Measurements from ENCODE around the gene PDIK1L. TPM values are rescaled to one million over a fixed set of nuclear protein-coding genes. Genes with fewer than 3 reads are reported as not detected.
"Not testable (repeated sequence)": the region's sequence is repeated elsewhere in the genome, so short reads cannot be mapped to it uniquely, and the experiment has no call there.

PDIK1L gene
- total and polyA plus RNA-seq, 5 experiments from 2014 or later = 3.5 to 23.5 (median 5.1) TPM

DNA sequence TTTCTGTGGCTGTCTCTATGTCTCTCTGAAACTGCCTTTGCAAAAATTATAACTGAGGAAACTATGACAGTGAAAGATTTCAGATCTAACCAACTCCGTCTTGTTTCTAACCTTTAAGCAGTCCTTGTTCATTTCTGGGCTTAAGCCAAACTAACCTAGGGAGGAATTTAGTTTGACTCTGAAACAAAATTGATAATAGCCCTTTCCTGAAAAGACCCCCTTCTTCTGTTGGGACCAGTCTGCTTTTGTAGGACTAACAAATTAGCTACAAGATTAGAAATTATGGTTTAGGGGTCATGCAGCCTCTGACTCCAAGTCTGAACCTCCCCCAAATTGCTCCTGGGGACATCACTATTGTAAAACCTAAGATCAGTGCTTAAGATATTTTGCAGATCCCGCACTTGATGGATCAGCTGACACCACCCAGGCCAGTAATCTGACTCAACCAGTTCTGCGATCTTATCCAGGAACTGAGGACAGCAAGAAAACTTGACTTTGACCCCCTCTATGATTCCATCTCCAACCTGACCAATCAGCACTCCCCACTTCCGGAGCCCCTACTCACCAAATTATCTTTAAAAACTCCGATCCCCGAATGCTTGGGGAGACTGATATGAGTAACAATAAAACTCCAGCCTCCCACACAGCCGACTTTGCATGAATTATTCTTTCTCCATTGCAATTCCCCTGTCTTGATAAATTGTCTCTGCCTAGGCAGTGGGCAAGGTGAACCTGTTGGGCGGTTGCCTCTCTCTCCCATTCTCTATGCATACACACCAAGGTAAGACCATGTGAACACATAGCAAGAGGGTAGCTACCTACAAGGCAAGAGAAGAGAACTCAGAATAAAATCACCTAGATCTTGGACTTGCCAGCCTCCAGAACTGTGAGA, 33.1 kb upstream of the PDIK1L start:
- Mint-ChIP-seq H3K4me3 (no peak overlapping the region), H3K9me3 (peaks cover 0 to 1% (median 0%) of the 10 kb centered on the region in 9 donors), H3K27me3 (peaks cover 9 to 14% (median 12%) of the 10 kb centered on the region in 5 donors), H3K4me1 (no peaks in the 10 kb centered on the region), H3K36me3 (no peaks in the 10 kb centered on the region), H3K27ac (no peak overlapping the region)
- DNase-seq = no peak
- POLR2A ChIA-PET = interaction anchor here (0.6 kb wide), 1 partner anchor 46 kb away, joined by 3 read pairs; no protein-coding TSS in a partner anchor
- no peak for ATAC-seq

DNA sequence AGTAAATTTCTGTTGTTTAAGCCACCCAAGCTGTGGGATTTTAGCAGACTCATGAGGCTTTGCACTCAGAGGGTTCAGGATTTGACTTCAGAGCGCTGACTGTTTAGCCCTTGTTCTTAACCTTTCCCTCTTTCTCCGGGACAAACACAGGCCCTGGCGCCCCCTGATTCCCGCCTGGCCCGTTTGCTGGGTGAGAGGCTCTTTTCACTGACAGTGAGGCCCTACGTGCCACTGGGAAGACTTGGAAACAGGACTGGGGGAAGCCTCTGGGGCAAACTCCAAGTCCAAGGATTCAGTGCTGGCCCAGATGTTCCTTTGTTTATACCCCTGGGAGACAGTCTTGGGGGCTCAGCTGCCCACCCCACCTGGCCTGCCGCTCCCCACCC, 32.5 kb upstream of the PDIK1L start:
- H3K9me3 Mint-ChIP-seq = peaks cover 0 to 1% (median 0%) of the 10 kb centered on the region in 9 donors
- peaks cover 11 to 14% (median 13%) of the 10 kb centered on the region in 5 donors for H3K27me3 Mint-ChIP-seq
- POLR2A ChIA-PET = no interaction called here
- H3K36me3 Mint-ChIP-seq = no peaks in the 10 kb centered on the region
- no peak overlapping the region for H3K4me3 Mint-ChIP-seq
- ATAC-seq (no peak), DNase-seq (no peak)
- no peaks in the 10 kb centered on the region for H3K4me1 Mint-ChIP-seq
- no peak overlapping the region for H3K27ac Mint-ChIP-seq

- Mint-ChIP-seq H3K27me3 (peaks cover 14 to 23% (median 18%) of the 10 kb centered on the region in 5 donors), H3K27ac (no peak overlapping the region), H3K9me3 (peaks cover 0 to 1% (median 0%) of the 10 kb centered on the region in 9 donors), H3K36me3 (no peaks in the 10 kb centered on the region), H3K4me1 (no peaks in the 10 kb centered on the region), H3K4me3 (no peak overlapping the region)
- POLR2A ChIA-PET = no interaction called here
- ATAC-seq (no peak), DNase-seq (no peak)
Measured at GRCh38 chr1:26079960-26080814, 31.4 kb upstream of the PDIK1L start.

GRCh38 chr1:26081267-26082019, 30.2 kb upstream of the PDIK1L start:
- Mint-ChIP-seq H3K4me3 (no peak overlapping the region), H3K27ac (peak overlapping the region in 1 of 10 donors; percentile 46), H3K4me1 (no peaks in the 10 kb centered on the region), H3K27me3 (peaks cover 14 to 30% (median 18%) of the 10 kb centered on the region in 5 donors), H3K36me3 (no peaks in the 10 kb centered on the region), H3K9me3 (peaks cover 0 to 1% (median 0%) of the 10 kb centered on the region in 9 donors)
- POLR2A ChIA-PET = no interaction called here
- ATAC-seq = no peak
- DNase-seq = no peak

DNA sequence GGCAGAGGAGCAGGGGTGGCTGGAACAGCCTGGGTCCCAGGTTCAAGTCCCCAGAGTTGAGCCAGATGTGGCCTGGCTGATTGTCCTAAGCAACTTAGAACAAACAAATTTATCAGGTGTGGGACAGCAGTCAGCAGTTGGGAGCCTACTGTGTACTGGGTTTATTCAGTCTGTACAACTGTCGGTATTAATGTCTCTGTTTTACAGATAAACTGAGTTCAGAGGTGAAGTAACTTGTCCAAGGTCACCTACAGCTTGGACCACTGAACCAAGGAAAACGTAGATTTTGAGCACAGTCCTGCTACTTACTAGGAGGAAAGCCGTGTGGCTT, 29.6 kb upstream of the PDIK1L start:
- no peak for DNase-seq
- Mint-ChIP-seq H3K9me3 (peaks cover 0 to 1% (median 0%) of the 10 kb centered on the region in 9 donors), H3K27me3 (peaks cover 16 to 27% (median 20%) of the 10 kb centered on the region in 5 donors), H3K36me3 (no peaks in the 10 kb centered on the region), H3K27ac (no peak overlapping the region), H3K4me1 (no peaks in the 10 kb centered on the region), H3K4me3 (no peak overlapping the region)
- no peak for ATAC-seq
- POLR2A ChIA-PET = no interaction called here

DNA sequence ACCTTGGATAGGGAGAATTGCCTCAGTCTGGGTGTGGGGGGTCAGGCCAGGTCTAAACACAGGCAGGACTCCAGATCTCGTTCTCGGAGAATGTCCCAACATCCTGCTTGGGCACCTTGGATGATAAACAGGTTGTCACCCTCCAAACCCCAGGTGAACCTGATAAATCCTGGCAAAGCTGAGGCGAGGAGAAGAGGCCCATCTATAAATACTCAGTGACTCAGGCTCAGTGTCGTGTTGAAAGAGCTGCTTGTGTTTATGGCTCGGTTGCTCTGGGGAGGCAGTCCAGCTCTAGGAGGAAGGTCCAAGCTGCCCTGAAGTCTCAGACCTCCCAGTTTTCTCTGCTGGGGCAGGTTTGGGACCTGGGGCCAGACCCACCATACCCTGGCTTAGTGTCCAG, 28.4 kb upstream of the PDIK1L start:
- no peaks in the 10 kb centered on the region for H3K9me3 Mint-ChIP-seq
- H3K27ac Mint-ChIP-seq = peak overlapping the region in 1 of 10 donors; percentile 24
- POLR2A ChIA-PET = no interaction called here
- no peak overlapping the region for H3K4me3 Mint-ChIP-seq
- no peak for ATAC-seq
- DNase-seq = no peak
- no peaks in the 10 kb centered on the region for H3K4me1 Mint-ChIP-seq
- H3K36me3 Mint-ChIP-seq = no peaks in the 10 kb centered on the region
- H3K27me3 Mint-ChIP-seq = peaks cover 14 to 27% (median 20%) of the 10 kb centered on the region in 5 donors

DNA sequence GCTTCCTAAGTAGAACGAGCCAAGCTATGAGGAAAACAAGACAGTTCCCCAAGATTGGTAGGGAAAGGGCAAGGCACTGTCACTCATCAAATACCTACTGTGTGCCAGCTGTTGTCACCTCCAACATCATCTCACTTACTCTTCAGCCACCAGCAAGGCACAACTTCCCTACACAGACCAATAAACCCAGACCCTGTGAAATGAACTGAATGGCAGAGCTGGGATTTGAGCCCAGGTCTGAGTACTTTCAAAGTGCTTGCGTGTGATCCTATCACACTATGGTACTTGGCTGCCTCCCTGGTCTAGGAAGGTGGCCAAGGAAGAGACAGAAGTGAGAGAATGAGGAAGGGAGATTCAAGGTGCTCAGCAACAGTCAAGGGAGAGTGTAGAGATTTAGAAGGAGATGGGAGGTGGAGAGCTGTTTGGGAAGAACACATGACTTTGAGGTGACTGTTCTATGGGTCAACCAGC, 27.5 kb upstream of the PDIK1L start:
- Mint-ChIP-seq H3K27me3 (peaks cover 16 to 27% (median 22%) of the 10 kb centered on the region in 5 donors), H3K27ac (no peak overlapping the region), H3K4me3 (no peak overlapping the region), H3K36me3 (no peaks in the 10 kb centered on the region), H3K4me1 (no peaks in the 10 kb centered on the region), H3K9me3 (no peaks in the 10 kb centered on the region)
- no peak for ATAC-seq
- POLR2A ChIA-PET = no interaction called here
- DNase-seq = no peak

- H3K27ac Mint-ChIP-seq = no peak overlapping the region
- no peaks in the 10 kb centered on the region for H3K9me3 Mint-ChIP-seq
- ATAC-seq = no peak
- peaks cover 16 to 28% (median 27%) of the 10 kb centered on the region in 5 donors for H3K27me3 Mint-ChIP-seq
- no peak for DNase-seq
- POLR2A ChIA-PET = no interaction called here
- no peaks in the 10 kb centered on the region for H3K36me3 Mint-ChIP-seq
- H3K4me1 Mint-ChIP-seq = no peaks in the 10 kb centered on the region
- H3K4me3 Mint-ChIP-seq = no peak overlapping the region
Measured at GRCh38 chr1:26084844-26085243, 26.8 kb upstream of the PDIK1L start.

GRCh38 chr1:26089125-26089524, 22.5 kb upstream of the PDIK1L start:
- H3K27me3 Mint-ChIP-seq = peaks cover 25 to 46% (median 40%) of the 10 kb centered on the region in 5 donors

GRCh38 chr1:26090893-26091292, 20.7 kb upstream of the PDIK1L start:
- Mint-ChIP-seq H3K9me3 (no peaks in the 10 kb centered on the region), H3K27me3 (peaks cover 17 to 35% (median 25%) of the 10 kb centered on the region in 5 donors), H3K4me1 (no peaks in the 10 kb centered on the region), H3K27ac (no peak overlapping the region), H3K36me3 (no peaks in the 10 kb centered on the region), H3K4me3 (no peak overlapping the region)
- POLR2A ChIA-PET = no interaction called here
- no peak for DNase-seq
- ATAC-seq = no peak

More at GRCh38 chr1:26089125-26089524, 22.5 kb upstream of the PDIK1L start:
- Mint-ChIP-seq H3K4me3 (no peak overlapping the region), H3K27ac (no peak overlapping the region), H3K9me3 (no peaks in the 10 kb centered on the region), H3K4me1 (no peaks in the 10 kb centered on the region), H3K36me3 (no peaks in the 10 kb centered on the region)
- POLR2A ChIA-PET = no interaction called here
- ATAC-seq = no peak
- no peak for DNase-seq

DNA sequence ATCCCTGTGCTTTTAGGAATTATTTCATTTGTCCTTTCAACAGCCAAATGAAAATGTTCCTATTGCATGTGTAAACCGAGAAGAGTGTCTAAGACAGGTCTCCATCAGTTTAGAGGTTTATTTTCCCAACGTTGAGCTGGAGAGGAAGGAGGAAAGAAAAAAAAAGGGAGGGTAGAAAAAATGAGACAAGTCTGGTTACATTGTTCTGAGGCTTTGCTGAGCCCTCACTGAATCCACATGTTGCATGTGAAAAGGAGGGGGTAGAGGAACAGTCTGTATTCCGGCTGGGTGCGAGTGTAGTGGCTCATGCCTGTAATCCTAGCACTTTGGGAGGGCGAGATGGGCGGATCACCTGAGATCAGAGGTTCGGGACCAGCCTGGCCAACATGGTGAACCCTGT, 19.2 kb upstream of the PDIK1L start:
- H3K9me3 Mint-ChIP-seq = no peaks in the 10 kb centered on the region
- no peaks in the 10 kb centered on the region for H3K36me3 Mint-ChIP-seq
- DNase-seq (no peak), ATAC-seq (no peak)
- H3K27me3 Mint-ChIP-seq = peaks cover 10 to 34% (median 19%) of the 10 kb centered on the region in 5 donors
- H3K4me3 Mint-ChIP-seq = no peak overlapping the region
- no peaks in the 10 kb centered on the region for H3K4me1 Mint-ChIP-seq
- POLR2A ChIA-PET = no interaction called here
- no peak overlapping the region for H3K27ac Mint-ChIP-seq

DNA sequence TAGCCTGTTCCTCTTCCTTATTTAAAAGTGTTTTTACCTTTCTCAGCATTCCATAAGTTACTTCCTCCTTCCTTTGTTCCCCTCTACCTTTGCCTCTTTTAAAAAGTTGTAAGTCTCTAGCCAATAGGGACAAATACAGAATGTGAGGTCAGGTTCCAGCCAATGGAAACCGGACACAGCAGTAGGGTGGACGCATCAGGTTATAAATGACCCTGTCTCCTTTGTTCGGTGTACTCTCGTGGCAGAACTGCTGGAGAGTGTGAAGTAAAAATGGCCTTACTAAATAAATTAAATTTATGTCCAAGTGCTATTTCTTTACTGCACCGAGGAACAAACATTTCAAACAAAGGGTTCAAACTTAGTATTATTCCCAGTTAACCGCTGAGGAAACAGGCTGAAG, 18.1 kb upstream of the PDIK1L start:
- POLR2A ChIA-PET, H3K9me3 Mint-ChIP-seq, H3K27ac Mint-ChIP-seq, H3K4me1 Mint-ChIP-seq, H3K36me3 Mint-ChIP-seq, DNase-seq, H3K4me3 Mint-ChIP-seq, ATAC-seq: not testable (repeated sequence)
- H3K27me3 Mint-ChIP-seq = peaks cover 10 to 34% (median 18%) of the 10 kb centered on the region in 5 donors

Data from naive thymus-derived CD8-positive, alpha-beta T cell (primary cell).